HepG2 (cell line): Measurements from ENCODE around the gene ITGB5. TPM values are rescaled to one million over a fixed set of nuclear protein-coding genes. Genes with fewer than 3 reads are reported as not detected.

Experiments
- ADNP ChIP-seq: sonication (generic); formaldehyde crosslinking; IDR thresholded peaks from 2 replicates; pipeline ENCODE4 v1.4.0; 2020; ENCODE audit warnings: missing genetic modification reagents
- CC2D1A ChIP-seq: sonication (generic); formaldehyde crosslinking; IDR thresholded peaks from 2 replicates; pipeline ENCODE4 v1.8.1; 2023; ENCODE audit warnings: mild to moderate bottlenecking, missing genetic modification reagents
- IKZF5 ChIP-seq: IDR thresholded peaks from 2 replicates; pipeline ENCODE4 v1.6.1; 2018; ENCODE audit warnings: missing genetic modification reagents, mild to moderate bottlenecking, missing compliant biosample characterization
- NFKB2 ChIP-seq: sonication (generic); formaldehyde crosslinking; IDR thresholded peaks from 2 replicates; pipeline ENCODE4 v1.4.0; 2020; ENCODE audit warnings: missing genetic modification reagents, borderline replicate concordance
- POGK ChIP-seq: sonication (generic); formaldehyde crosslinking; conservative IDR thresholded peaks from 2 replicates; pipeline ENCODE4 v1.8.0; 2022; ENCODE audit warnings: mild to moderate bottlenecking, moderate library complexity, missing genetic modification reagents
- POLR2AphosphoS5 ChIP-seq: IDR thresholded peaks from 2 replicates; pipeline ENCODE4 v1.6.1; 2012; ENCODE audit warnings: low read depth, low read length
- PRDM15 ChIP-seq: sonication (generic); formaldehyde crosslinking; IDR thresholded peaks from 2 replicates; pipeline ENCODE4 v1.4.0; 2020; ENCODE audit warnings: missing genetic modification reagents
- RXRA ChIP-seq: sonication (generic); formaldehyde crosslinking; IDR thresholded peaks from 2 replicates; pipeline ENCODE4 v1.5.1; 2020; ENCODE audit warnings: missing genetic modification reagents
- TFDP1 ChIP-seq: IDR thresholded peaks from 2 replicates; pipeline ENCODE4 v1.6.1; 2016; ENCODE audit warnings: missing compliant biosample characterization, missing genetic modification reagents, borderline replicate concordance
- TFE3 ChIP-seq: IDR thresholded peaks from 2 replicates; pipeline ENCODE4 v1.6.1; 2016
- ZKSCAN1 ChIP-seq: fragments of 150-350 bp; IDR thresholded peaks from 2 replicates; pipeline ENCODE4 v1.6.1; 2014; ENCODE audit warnings: low read length
- ZMYM3 ChIP-seq: sonication (generic); formaldehyde crosslinking; IDR thresholded peaks from 2 replicates; pipeline ENCODE4 v1.5.1; 2020; ENCODE audit warnings: mild to moderate bottlenecking, missing genetic modification reagents
- ZNF143 ChIP-seq: sonication (generic); formaldehyde crosslinking; IDR thresholded peaks from 2 replicates; pipeline ENCODE4 v1.4.0; 2020; ENCODE audit warnings: missing genetic modification reagents
- ZNF362 ChIP-seq: sonication (generic); formaldehyde crosslinking; IDR thresholded peaks from 2 replicates; pipeline ENCODE4 v1.4.0; 2020; ENCODE audit warnings: missing genetic modification reagents, mild to moderate bottlenecking, borderline replicate concordance
- ZNF460 ChIP-seq: sonication (generic); formaldehyde crosslinking; IDR thresholded peaks from 2 replicates; pipeline ENCODE4 v1.5.1; 2020; ENCODE audit warnings: missing genetic modification reagents, mild to moderate bottlenecking, borderline replicate concordance
- ZNF670 ChIP-seq: sonication (generic); formaldehyde crosslinking; IDR thresholded peaks from 2 replicates; pipeline ENCODE4 v1.8.0; 2022; ENCODE audit warnings: mild to moderate bottlenecking, missing genetic modification reagents, borderline replicate concordance
- ZNF777 ChIP-seq: sonication (generic); formaldehyde crosslinking; IDR thresholded peaks from 2 replicates; pipeline ENCODE4 v1.4.0; 2020; ENCODE audit warnings: missing genetic modification reagents
- ZSCAN25 ChIP-seq: sonication (generic); formaldehyde crosslinking; IDR thresholded peaks from 2 replicates; pipeline ENCODE4 v1.8.0; 2022; ENCODE audit warnings: mild to moderate bottlenecking, missing genetic modification reagents
- polyA plus RNA-seq, 8 experiments: library from polyadenylated mRNA; depleted of rRNA in 3 of 8; stranded (reverse) in 7 of 8; unstranded in 1 of 8; fragments of >200 nt; fragmentation: Illumina TruSeq in 4 of 8; extraction: Trizol in 4 of 8; gene quantifications; 2 replicates each; pipeline versions ENCODE4 v1.2.1 to v1.2.3, GENCODE V29; 2011 to 2016; ENCODE audit warnings: low read depth in 4 of 8, missing spikeins in 1 of 8, mixed read lengths in 1 of 8; ENCODE audit not compliant: insufficient read depth in 1 of 8
- total RNA-seq, 5 experiments: library from RNA; depleted of rRNA; stranded (reverse); fragments of >200 nt; fragmentation: Illumina TruSeq; extraction: Trizol; gene quantifications; 2 replicates each; pipeline ENCODE4 v1.2.3, GENCODE V29; 2016; ENCODE audit warnings: low read depth in 1 of 5

Gene ITGB5
- total and polyA plus RNA-seq, 2 of the 13 experiments (the other 11 are each of a cell fraction or from before 2014, with no cell fraction given) = 74.1 to 343 TPM

GRCh38 chr3:124833710-124834332, 53.3 kb downstream of the ITGB5 start (continued):
- peak; percentile 31; the same call in 1 of the 2 replicates for TF ChIP-seq POLR2AphosphoS5
- peak; percentile 79 for TF ChIP-seq TFE3
- no peak for TF ChIP-seq ZNF362
- no peak for TF ChIP-seq ZNF143 (CRISPR knock-in tag)
- 0 out of 2 replicates have a peak, but pooled peaks have one; percentile 21 for TF ChIP-seq ZKSCAN1
- peak; percentile 68 for TF ChIP-seq PRDM15 (CRISPR knock-in tag)
- no peak for TF ChIP-seq ZNF460
- peak; percentile 92 for TF ChIP-seq IKZF5 (CRISPR knock-in tag)
- no peak for TF ChIP-seq ADNP
- TF ChIP-seq ZSCAN25 = peak; percentile 70; the same call in 1 of the 2 replicates
- peak; percentile 99 for TF ChIP-seq POGK (CRISPR knock-in tag)
- 0 out of 2 replicates have a peak, but pooled peaks have one; percentile 36 for TF ChIP-seq ZNF670
- TF ChIP-seq TFDP1 (CRISPR knock-in tag) = peak; percentile 41; the same call in 1 of the 2 replicates
- peak; percentile 85; the same call in 1 of the 2 replicates for TF ChIP-seq RXRA (CRISPR knock-in tag)
- no peak for TF ChIP-seq ZMYM3 (CRISPR knock-in tag)
- TF ChIP-seq CC2D1A (CRISPR knock-in tag) = no peak
- no peak for TF ChIP-seq ZNF777
- no peak for TF ChIP-seq NFKB2 (CRISPR knock-in tag)
